ENCODE data around the gene BAIAP2. TPM values are rescaled to one million over a fixed set of nuclear protein-coding genes. Genes with fewer than 3 reads are reported as not detected.
"Not testable (repeated sequence)": the region's sequence is repeated elsewhere in the genome, so short reads cannot be mapped to it uniquely, and the experiment has no call there.

BAIAP2 gene
- total RNA-seq, 3 donors from 2014 or later: 4.7 to 9.2 (median 7.4) TPM

DNA sequence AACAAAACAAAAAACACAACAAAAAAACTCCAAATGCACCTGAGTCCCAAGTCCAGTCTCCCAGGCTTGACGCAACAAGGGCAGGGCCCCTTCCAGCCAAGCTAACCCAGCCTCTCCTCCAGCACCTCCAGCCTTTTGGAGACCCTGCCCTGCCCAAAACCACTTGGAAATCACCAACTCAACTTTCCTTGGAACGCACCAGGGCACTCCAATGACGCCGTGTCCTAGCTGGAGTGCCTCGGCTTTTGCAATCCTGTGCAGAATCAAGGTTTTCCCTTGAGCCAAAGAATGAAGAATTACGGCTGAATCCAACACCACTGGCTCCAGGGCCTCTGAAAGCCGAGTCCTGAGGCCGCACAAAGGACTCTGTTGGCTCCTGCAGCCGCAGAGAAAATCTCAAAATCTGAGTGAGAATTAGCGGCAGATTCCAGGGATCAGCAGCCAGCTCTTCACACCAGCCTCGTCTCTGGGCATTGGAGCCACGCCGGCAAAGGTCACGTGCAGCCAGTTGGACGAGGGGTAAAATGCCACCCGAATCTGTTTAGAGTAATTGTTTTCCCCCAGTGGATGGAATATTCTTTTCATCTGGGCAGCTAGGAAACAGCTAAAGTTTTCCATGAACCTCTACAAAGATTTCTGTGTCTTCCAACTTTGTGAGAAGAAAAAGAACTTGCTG is 9.7 kb upstream of the BAIAP2 start:
- DNase-seq (no peak), ATAC-seq (no peak)
- H3K9me3 Mint-ChIP-seq: peaks cover 4% of the 10 kb centered on the region
- no peaks in the 10 kb centered on the region for H3K36me3 Mint-ChIP-seq (ENCODE audit: insufficient read depth)
- peaks cover 6% of the 10 kb centered on the region for H3K4me1 Mint-ChIP-seq (ENCODE audit: low read depth)
- H3K27me3 Mint-ChIP-seq (ENCODE audit: low read depth): peaks cover 11% of the 10 kb centered on the region
- H3K4me3 Mint-ChIP-seq: no peak overlapping the region

GRCh38 chr17:81025741-81026129 is 9.2 kb upstream of the BAIAP2 start:
- H3K4me3 Mint-ChIP-seq: no peak overlapping the region
- no peak for ATAC-seq
- DNase-seq: no peak

GRCh38 chr17:81026266-81027036 is 8.5 kb upstream of the BAIAP2 start:
- Mint-ChIP-seq H3K4me1 (ENCODE audit: low read depth) (peaks cover 6% of the 10 kb centered on the region), H3K4me3 (no peak overlapping the region), H3K27me3 (ENCODE audit: low read depth) (peaks cover 13% of the 10 kb centered on the region), H3K36me3 (ENCODE audit: insufficient read depth) (no peaks in the 10 kb centered on the region), H3K9me3 (peaks cover 4% of the 10 kb centered on the region)
- ATAC-seq (no peak), DNase-seq (no peak)

More at GRCh38 chr17:81025741-81026129, 9.2 kb upstream of the BAIAP2 start:
- Mint-ChIP-seq H3K4me1 (ENCODE audit: low read depth) (peaks cover 6% of the 10 kb centered on the region), H3K27me3 (ENCODE audit: low read depth) (peaks cover 11% of the 10 kb centered on the region), H3K9me3 (peaks cover 4% of the 10 kb centered on the region), H3K36me3 (ENCODE audit: insufficient read depth) (no peaks in the 10 kb centered on the region)

DNA sequence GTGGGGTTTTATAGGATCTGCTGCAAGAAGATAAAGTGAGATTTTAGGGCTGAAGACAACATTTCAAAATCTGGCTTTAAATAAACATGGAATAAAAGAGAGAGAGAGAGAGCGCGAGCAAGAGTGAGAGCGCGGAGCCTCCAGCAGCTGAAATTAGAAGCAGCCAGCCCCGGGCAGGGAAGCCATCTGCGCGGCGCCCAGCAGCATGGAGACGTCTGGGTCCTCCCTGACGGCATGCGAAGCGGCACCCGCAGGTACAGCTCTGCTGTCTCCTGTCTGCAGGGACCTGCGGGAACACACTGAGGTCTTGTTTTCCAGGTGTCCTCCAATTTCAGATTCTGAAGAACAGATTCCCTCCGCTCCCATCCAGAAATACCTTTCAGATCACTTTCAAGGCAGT is 7.9 kb upstream of the BAIAP2 start:
- H3K36me3 Mint-ChIP-seq (ENCODE audit: insufficient read depth): no peaks in the 10 kb centered on the region
- no peak overlapping the region for H3K4me3 Mint-ChIP-seq
- DNase-seq (no peak), ATAC-seq (no peak)
- peaks cover 4% of the 10 kb centered on the region for H3K9me3 Mint-ChIP-seq
- peaks cover 6% of the 10 kb centered on the region for H3K4me1 Mint-ChIP-seq (ENCODE audit: low read depth)
- H3K27me3 Mint-ChIP-seq (ENCODE audit: low read depth): peaks cover 13% of the 10 kb centered on the region

DNA sequence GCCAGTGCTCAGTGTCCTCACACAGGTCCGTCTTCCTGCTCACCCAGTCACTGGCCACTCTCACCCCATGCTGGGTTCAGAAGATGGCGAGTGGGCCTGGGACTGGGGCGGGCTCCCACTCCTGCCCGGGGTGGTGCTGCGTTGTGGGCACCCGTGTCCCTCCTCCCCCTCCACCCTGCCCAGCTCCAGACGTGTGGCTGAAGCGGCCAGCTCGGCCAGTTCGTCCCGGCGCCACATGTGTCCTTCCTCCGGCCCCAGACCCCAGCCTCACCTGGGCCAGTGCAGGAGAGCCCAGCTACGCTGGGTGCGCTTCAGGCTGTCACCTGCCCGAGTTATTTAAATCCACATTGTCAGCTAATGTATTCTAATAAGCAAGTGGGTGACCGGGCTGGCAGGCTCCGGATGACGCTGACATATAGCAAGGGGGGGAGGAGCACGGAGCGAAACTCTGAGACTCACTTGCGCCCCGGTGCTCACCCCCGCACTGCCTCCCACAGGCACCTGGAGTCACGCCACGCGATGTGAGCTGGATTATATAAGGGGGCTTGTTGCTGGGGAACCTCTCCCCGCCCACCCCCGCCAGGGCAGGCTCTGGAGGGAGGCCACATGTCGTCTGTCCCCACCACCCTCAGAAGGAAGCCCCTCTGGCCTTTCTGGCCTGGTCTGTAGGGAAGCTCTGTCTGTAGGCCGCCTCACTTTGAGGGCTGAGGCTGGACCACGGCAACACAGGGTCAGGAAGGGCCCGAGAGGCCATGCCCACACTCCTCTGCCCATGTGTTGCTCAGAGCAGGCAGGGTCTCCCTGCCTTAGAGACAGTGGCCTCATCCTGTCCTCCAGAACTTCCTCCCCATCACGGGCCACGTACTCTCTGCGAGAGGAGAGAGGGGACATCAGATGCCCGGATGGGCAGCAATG is 7.1 kb upstream of the BAIAP2 start:
- DNase-seq: peak; percentile 45
- H3K4me1 Mint-ChIP-seq (ENCODE audit: low read depth): peaks cover 6% of the 10 kb centered on the region
- peaks cover 13% of the 10 kb centered on the region for H3K27me3 Mint-ChIP-seq (ENCODE audit: low read depth)
- ATAC-seq: peak; percentile 7 to 9
- H3K36me3 Mint-ChIP-seq (ENCODE audit: insufficient read depth): no peaks in the 10 kb centered on the region
- H3K9me3 Mint-ChIP-seq: peaks cover 4% of the 10 kb centered on the region
- no peak overlapping the region for H3K4me3 Mint-ChIP-seq

GRCh38 chr17:81028506-81028858 is 6.5 kb upstream of the BAIAP2 start:
- H3K4me3 Mint-ChIP-seq: no peak overlapping the region
- DNase-seq (no peak), ATAC-seq (no peak)
- peaks cover 8% of the 10 kb centered on the region for H3K4me1 Mint-ChIP-seq (ENCODE audit: low read depth)
- no peaks in the 10 kb centered on the region for H3K36me3 Mint-ChIP-seq (ENCODE audit: insufficient read depth)
- peaks cover 15% of the 10 kb centered on the region for H3K27me3 Mint-ChIP-seq (ENCODE audit: low read depth)
- H3K9me3 Mint-ChIP-seq: peaks cover 4% of the 10 kb centered on the region

GRCh38 chr17:81029859-81030258 is 5.1 kb upstream of the BAIAP2 start:
- DNase-seq (no peak), ATAC-seq (no peak)
- Mint-ChIP-seq H3K4me3 (no peak overlapping the region), H3K9me3 (peaks cover 4% of the 10 kb centered on the region), H3K4me1 (ENCODE audit: low read depth) (peaks cover 10% of the 10 kb centered on the region), H3K36me3 (ENCODE audit: insufficient read depth) (no peaks in the 10 kb centered on the region), H3K27me3 (ENCODE audit: low read depth) (peaks cover 18% of the 10 kb centered on the region)

GRCh38 chr17:81030312-81030711 is 4.6 kb upstream of the BAIAP2 start:
- not testable (repeated sequence) for DNase-seq; H3K36me3 Mint-ChIP-seq (ENCODE audit: insufficient read depth); H3K9me3 Mint-ChIP-seq; H3K4me3 Mint-ChIP-seq; ATAC-seq
- Mint-ChIP-seq H3K27me3 (ENCODE audit: low read depth) (peaks cover 18% of the 10 kb centered on the region), H3K4me1 (ENCODE audit: low read depth) (peaks cover 10% of the 10 kb centered on the region)

GRCh38 chr17:81030741-81031565 is 4.0 kb upstream of the BAIAP2 start:
- H3K4me3 Mint-ChIP-seq: no peak overlapping the region
- no peak for DNase-seq
- H3K4me1 Mint-ChIP-seq (ENCODE audit: low read depth): peaks cover 14% of the 10 kb centered on the region
- peaks cover 22% of the 10 kb centered on the region for H3K27me3 Mint-ChIP-seq (ENCODE audit: low read depth)
- H3K36me3 Mint-ChIP-seq (ENCODE audit: insufficient read depth): no peaks in the 10 kb centered on the region
- ATAC-seq: no peak
- H3K9me3 Mint-ChIP-seq: peaks cover 4% of the 10 kb centered on the region

DNA sequence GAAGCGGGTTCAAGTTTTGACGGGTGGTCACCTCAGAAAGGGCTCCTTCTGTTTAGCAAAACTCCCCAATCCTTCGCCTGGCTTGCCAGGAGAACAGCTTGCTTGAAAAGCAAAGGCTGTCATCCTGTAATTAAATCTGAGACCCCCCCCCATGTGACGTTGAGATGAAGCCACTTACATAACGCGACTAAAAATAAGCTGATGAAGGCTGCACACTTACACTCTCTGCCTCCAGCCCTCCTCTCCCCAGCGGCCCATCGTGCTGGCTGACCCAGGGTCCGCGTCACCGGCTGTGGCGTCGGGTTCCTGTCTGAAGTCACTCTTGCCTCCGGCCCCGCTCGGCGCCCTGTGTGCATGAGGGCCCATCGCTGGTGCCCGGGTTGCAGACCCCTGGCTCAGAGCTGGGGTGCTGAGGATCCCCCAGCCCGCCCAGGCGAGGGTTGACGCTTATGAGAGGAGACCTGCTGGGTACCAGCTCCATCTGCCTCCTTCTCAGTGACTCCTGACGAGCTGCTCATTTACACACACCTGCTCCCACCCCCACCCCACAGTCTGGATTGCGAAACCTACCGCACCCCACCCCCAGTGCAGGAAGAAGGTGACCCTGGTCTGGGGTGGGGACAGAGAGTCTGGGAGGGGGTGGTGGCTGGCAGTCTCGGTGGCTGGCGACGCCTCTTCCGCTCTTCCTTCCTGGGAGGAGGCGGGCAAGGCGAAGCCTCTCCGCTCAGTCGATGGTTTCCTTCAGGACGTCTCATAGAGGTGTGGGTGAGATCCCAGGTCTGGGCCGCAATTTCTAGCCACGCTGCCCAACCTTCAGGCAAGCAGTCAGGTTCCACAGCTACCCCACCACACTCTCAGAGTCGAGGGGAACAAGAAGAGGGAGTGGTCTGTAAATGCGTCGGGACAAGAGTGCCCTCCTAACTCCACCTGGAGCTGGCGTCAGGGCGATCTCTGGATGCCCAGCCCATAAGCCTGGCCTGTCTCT is 3.1 kb upstream of the BAIAP2 start:
- H3K27me3 Mint-ChIP-seq (ENCODE audit: low read depth): peaks cover 20% of the 10 kb centered on the region
- no peak overlapping the region for H3K4me3 Mint-ChIP-seq
- ATAC-seq (no peak), DNase-seq (no peak)
- H3K36me3 Mint-ChIP-seq (ENCODE audit: insufficient read depth): peaks cover 1% of the 10 kb centered on the region
- peaks cover 21% of the 10 kb centered on the region for H3K4me1 Mint-ChIP-seq (ENCODE audit: low read depth)
- peaks cover 3% of the 10 kb centered on the region for H3K9me3 Mint-ChIP-seq

DNA sequence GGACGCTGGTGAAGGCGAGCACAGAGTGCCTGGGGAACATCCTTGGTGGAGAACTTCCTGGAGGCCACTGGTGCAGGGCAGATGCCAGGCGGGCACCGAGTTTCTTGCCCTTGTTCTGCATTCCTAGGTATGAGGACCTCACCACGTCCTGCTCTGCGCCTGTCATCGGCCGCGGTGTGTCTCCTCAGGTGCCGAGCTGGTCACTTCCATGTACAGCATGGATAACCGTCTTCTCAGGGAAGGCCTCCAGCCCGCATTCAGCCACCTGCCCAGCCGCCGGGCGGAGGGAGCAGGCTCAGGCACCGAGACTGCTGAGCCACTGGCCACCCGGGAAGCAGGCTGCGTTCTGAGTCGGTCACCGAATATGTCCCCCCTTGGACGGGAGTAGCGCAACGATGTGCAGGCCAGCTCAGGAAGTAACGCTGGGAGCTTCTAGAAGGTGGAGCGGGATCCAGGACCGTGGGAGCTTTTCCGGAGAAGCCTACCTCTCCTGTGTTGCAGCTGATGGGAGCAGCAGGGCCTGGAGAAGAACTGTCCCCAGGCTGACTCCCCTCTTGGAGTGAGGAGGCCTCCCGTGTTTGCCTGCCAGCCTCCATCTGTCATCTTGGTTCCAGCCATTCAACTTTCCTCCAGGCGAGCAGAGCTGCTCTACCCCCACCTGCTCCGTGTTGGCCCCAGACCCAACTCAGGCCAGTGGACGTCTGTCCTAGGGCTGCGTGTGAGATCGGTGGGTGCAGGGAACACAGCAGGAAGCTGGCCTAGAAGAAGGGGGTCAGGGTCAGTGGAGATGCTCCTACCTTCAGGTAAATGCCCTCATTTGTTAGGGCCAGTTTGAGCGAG is 2.1 kb upstream of the BAIAP2 start:
- Mint-ChIP-seq H3K4me1 (ENCODE audit: low read depth) (peaks cover 24% of the 10 kb centered on the region), H3K36me3 (ENCODE audit: insufficient read depth) (peaks cover 1% of the 10 kb centered on the region), H3K27me3 (ENCODE audit: low read depth) (peaks cover 20% of the 10 kb centered on the region), H3K4me3 (peak overlapping the region; percentile 77), H3K9me3 (no peaks in the 10 kb centered on the region)
- DNase-seq (no peak), ATAC-seq (no peak)

GRCh38 chr17:81033535-81034167 is 1.3 kb upstream of the BAIAP2 start:
- H3K4me1 Mint-ChIP-seq (ENCODE audit: low read depth): peaks cover 24% of the 10 kb centered on the region
- ATAC-seq: no peak
- no peak for DNase-seq

More at GRCh38 chr17:81033535-81034167, 1.3 kb upstream of the BAIAP2 start:
- H3K27me3 Mint-ChIP-seq (ENCODE audit: low read depth): peaks cover 20% of the 10 kb centered on the region
- H3K9me3 Mint-ChIP-seq: no peaks in the 10 kb centered on the region
- H3K4me3 Mint-ChIP-seq: peak overlapping the region; percentile 77
- peaks cover 1% of the 10 kb centered on the region for H3K36me3 Mint-ChIP-seq (ENCODE audit: insufficient read depth)

All from activated T-cell treated with anti-CD3 and anti-CD28 coated beads, Interleukin-2, amount 50 U/mL, for 4 hours (primary cell).